HG03045 (cell line): ENCODE measurements around the gene LYST.
"Not testable (repeated sequence)": the region's sequence is repeated elsewhere in the genome, so short reads cannot be mapped to it uniquely, and the experiment has no call there.

ENCODE experiments used
- ATAC-seq: cut with Tn5 transposase; IDR thresholded peaks from one replicate; pipeline ENCODE4 v1.9.1; 2021; ENCODE audit warnings: mild to moderate bottlenecking, moderate library complexity; ENCODE audit not compliant: unreplicated experiment

The LYST gene

GRCh38 chr1:235859789-235860188, 6.9 kb downstream of the LYST start:
- ATAC-seq: no peak

- no peak for ATAC-seq
These were observed 7.9 kb downstream of the LYST start for GRCh38 chr1:235858766-235859165.

GRCh38 chr1:235857756-235858155, 8.9 kb downstream of the LYST start:
- no peak for ATAC-seq

- ATAC-seq: no peak
These were observed 10.8 kb downstream of the LYST start for GRCh38 chr1:235855811-235856429.

GRCh38 chr1:235854347-235854746, 12.4 kb downstream of the LYST start:
- no peak for ATAC-seq

GRCh38 chr1:235853653-235854052, 13.1 kb downstream of the LYST start:
- ATAC-seq: no peak

- ATAC-seq: no peak
These were observed 13.8 kb downstream of the LYST start for GRCh38 chr1:235852887-235853286.

- no peak for ATAC-seq
These were observed 14.8 kb downstream of the LYST start for GRCh38 chr1:235851939-235852338.

GRCh38 chr1:235848251-235848650, 18.5 kb downstream of the LYST start:
- not testable (repeated sequence) for ATAC-seq

GRCh38 chr1:235845656-235846107, 21.0 kb downstream of the LYST start:
- ATAC-seq: not testable (repeated sequence)

- ATAC-seq: no peak
These were observed 21.9 kb downstream of the LYST start for GRCh38 chr1:235844776-235845175.

GRCh38 chr1:235843461-235843961, 23.2 kb downstream of the LYST start:
- ATAC-seq: peak; percentile 74

- no peak for ATAC-seq
These were observed 24.7 kb downstream of the LYST start for GRCh38 chr1:235841938-235842545.

GRCh38 chr1:235838021-235838420, 28.7 kb downstream of the LYST start:
- no peak for ATAC-seq

- no peak for ATAC-seq
These were observed 31.5 kb downstream of the LYST start for GRCh38 chr1:235835226-235835625.

- ATAC-seq: no peak
These were observed 32.1 kb downstream of the LYST start for GRCh38 chr1:235834620-235835019.

- ATAC-seq: no peak
These were observed 34.7 kb downstream of the LYST start for GRCh38 chr1:235832011-235832410.

GRCh38 chr1:235831148-235831547, 35.6 kb downstream of the LYST start:
- ATAC-seq: peak; percentile 98

GRCh38 chr1:235826102-235826854, 40.4 kb downstream of the LYST start:
- ATAC-seq: no peak

- ATAC-seq: no peak
These were observed 41.5 kb downstream of the LYST start for GRCh38 chr1:235825229-235825628.

GRCh38 chr1:235823684-235824083, 43.0 kb downstream of the LYST start:
- ATAC-seq: no peak

GRCh38 chr1:235822685-235823084, 44.0 kb downstream of the LYST start:
- ATAC-seq: no peak
